Activated T-cell treated with anti-CD3 and anti-CD28 coated beads for 4 hours (primary cell): ENCODE data around the gene TENM4.

Experiments used
- DNase-seq: peaks from one replicate; pipeline ENCODE4 v3.0.0-alpha.2; 2020

Gene TENM4

GRCh38 chr11:78708388-78708787, 732.4 kb downstream of the TENM4 start:
- no peak for DNase-seq

- DNase-seq, result no peak
These were observed 734.3 kb downstream of the TENM4 start for GRCh38 chr11:78706551-78706950.

- no peak for DNase-seq
These were observed 736.0 kb downstream of the TENM4 start for GRCh38 chr11:78704811-78705210.

- no peak for DNase-seq
These were observed 741.2 kb downstream of the TENM4 start for GRCh38 chr11:78699609-78700135.

GRCh38 chr11:78698612-78699011, 742.2 kb downstream of the TENM4 start:
- DNase-seq, result no peak

- DNase-seq, result no peak
These were observed 744.7 kb downstream of the TENM4 start for GRCh38 chr11:78696177-78696576.

- DNase-seq, result no peak
These were observed 746.7 kb downstream of the TENM4 start for GRCh38 chr11:78694152-78694551.

- DNase-seq, result no peak
These were observed 749.6 kb downstream of the TENM4 start for GRCh38 chr11:78691215-78691614.

- DNase-seq, result no peak
These were observed 750.4 kb downstream of the TENM4 start for GRCh38 chr11:78690352-78690987.

- DNase-seq, result no peak
These were observed 751.2 kb downstream of the TENM4 start for GRCh38 chr11:78689585-78690153.

- DNase-seq, result no peak
These were observed 751.7 kb downstream of the TENM4 start for GRCh38 chr11:78689101-78689500.

GRCh38 chr11:78688460-78688859, 752.4 kb downstream of the TENM4 start:
- DNase-seq, result no peak

GRCh38 chr11:78685156-78685555, 755.7 kb downstream of the TENM4 start:
- DNase-seq, result no peak

GRCh38 chr11:78684377-78684776, 756.5 kb downstream of the TENM4 start:
- no peak for DNase-seq

- DNase-seq, result no peak
These were observed 757.1 kb downstream of the TENM4 start for GRCh38 chr11:78683774-78684173.

GRCh38 chr11:78676026-78676557, 764.7 kb downstream of the TENM4 start:
- DNase-seq, result no peak

GRCh38 chr11:78672850-78673620, 767.8 kb downstream of the TENM4 start:
- DNase-seq, result no peak

- no peak for DNase-seq
These were observed 771.6 kb downstream of the TENM4 start for GRCh38 chr11:78669249-78669648.

- DNase-seq, result no peak
These were observed 773.4 kb downstream of the TENM4 start for GRCh38 chr11:78667461-78667860.

- no peak for DNase-seq
These were observed 774.1 kb downstream of the TENM4 start for GRCh38 chr11:78666675-78667160.

GRCh38 chr11:78664636-78665035, 776.2 kb downstream of the TENM4 start:
- no peak for DNase-seq

GRCh38 chr11:78662811-78663210, 778.0 kb downstream of the TENM4 start:
- no peak for DNase-seq

- no peak for DNase-seq
These were observed 780.4 kb downstream of the TENM4 start for GRCh38 chr11:78660471-78660870.
